PFSK-1 (cell line): Measurements from ENCODE around the gene SCYGR8.

ENCODE experiments used
- FOXP2 ChIP-seq: optimal IDR thresholded peaks from 2 replicates; pipeline ENCODE3; 2011; ENCODE audit warnings: borderline replicate concordance, control low read depth, inconsistent platforms; ENCODE audit not compliant: insufficient read depth; ENCODE audit errors: extremely low read length, extremely low read depth
- POLR2AphosphoS5 ChIP-seq: IDR thresholded peaks from 2 replicates; pipeline ENCODE4 v1.6.1; 2012; ENCODE audit warnings: low read depth, mild to moderate bottlenecking, control low read depth, low read length, moderate library complexity
- REST ChIP-seq, 2 experiments: IDR thresholded peaks; 2 replicates each; pipeline versions ENCODE4 v1.6.1 to v1.8.0; 2011 to 2012; ENCODE audit warnings: low read depth in 2 of 2, low read length in 2 of 2, control low read depth in 1 of 2, inconsistent platforms in 1 of 2, mild to moderate bottlenecking in 1 of 2, moderate library complexity in 1 of 2; ENCODE audit not compliant: insufficient read depth in 1 of 2
- SIN3A ChIP-seq: IDR thresholded peaks from 2 replicates; pipeline ENCODE4 v1.6.1; 2012; ENCODE audit warnings: mild to moderate bottlenecking, low read length, moderate library complexity, borderline replicate concordance; ENCODE audit not compliant: insufficient read depth
- TAF1 ChIP-seq: IDR thresholded peaks from 2 replicates; pipeline ENCODE4 v1.6.1; 2012; ENCODE audit warnings: low read length, control low read depth, borderline replicate concordance; ENCODE audit not compliant: insufficient read depth

SCYGR8 gene

GRCh38 chr2:227774895-227775842 lies 29.5 kb downstream of the SCYGR8 start:
- TF ChIP-seq SIN3A (no peak), REST (IDR thresholded peaks at IDR 0.05; ENCODE audit: insufficient read depth in 1 of 2, low read depth in 2 of 2, low read length in 2 of 2) (no peak), POLR2AphosphoS5 (no peak), FOXP2 (no peak), TAF1 (no peak)

GRCh38 chr2:227780981-227781615 lies 35.4 kb downstream of the SCYGR8 start:
- TF ChIP-seq POLR2AphosphoS5 (no peak), REST (IDR thresholded peaks at IDR 0.05; ENCODE audit: insufficient read depth in 1 of 2, low read depth in 2 of 2, low read length in 2 of 2) (no peak), SIN3A (no peak), FOXP2 (no peak), TAF1 (no peak)

- TF ChIP-seq REST (IDR thresholded peaks at IDR 0.05; ENCODE audit: insufficient read depth in 1 of 2, low read depth in 2 of 2, low read length in 2 of 2) (no peak), SIN3A (no peak), FOXP2 (no peak), TAF1 (no peak), POLR2AphosphoS5 (no peak)
Measured at GRCh38 chr2:227781841-227782240, 36.1 kb downstream of the SCYGR8 start.

GRCh38 chr2:227782804-227783203 lies 37.1 kb downstream of the SCYGR8 start:
- no peak for TF ChIP-seq REST (IDR thresholded peaks at IDR 0.05; ENCODE audit: insufficient read depth in 1 of 2, low read depth in 2 of 2, low read length in 2 of 2)
- TF ChIP-seq SIN3A: no peak
- TF ChIP-seq FOXP2: no peak
- no peak for TF ChIP-seq TAF1
- no peak for TF ChIP-seq POLR2AphosphoS5
